H1 (cell line): ENCODE data around the gene GPC6. TPM values are rescaled to one million over a fixed set of nuclear protein-coding genes. Genes with fewer than 3 reads are reported as not detected.

Source experiments
- CTCF ChIA-PET: fragments of 300-600 bp; sonication (Branson Sonifier 250); formaldehyde crosslinking; loops from one replicate; lab custom pipeline; 2021; ENCODE audit not compliant: partially characterized antibody; lab: Charles Lee
- POLR2A ChIA-PET: fragments of 300-600 bp; sonication (Branson Sonifier 250); formaldehyde crosslinking; loops from one replicate; lab custom pipeline; 2021; ENCODE audit warnings: inconsistent platforms; ENCODE audit not compliant: partially characterized antibody; lab: Charles Lee
- DNase-seq, 2 experiments: peaks; one replicate each; pipeline versions ENCODE4 v3.0.0 to v3.0.0-alpha.2; 2010 to 2022; ENCODE audit warnings: low spot score in 2 of 2, low read depth in 1 of 2, mixed read lengths in 1 of 2
- FAIRE-seq: peaks from 2 replicates; lab custom pipeline; 2011; peaks lifted over from hg19 to GRCh38; lab: Jason Lieb, UNC
- H2AFZ ChIP-seq: 2 replicates; pipeline ENCODE4 v1.8.1; 2012; ENCODE audit warnings: low read length, inconsistent platforms
- H2AK5ac ChIP-seq: 2 replicates; pipeline ENCODE4 v1.6.1; 2013; ENCODE audit warnings: low read depth, low read length
- H2BK120ac ChIP-seq: replicated peaks from 2 replicates; pipeline ENCODE3; 2013; ENCODE audit warnings: low read depth, low read length, inconsistent platforms
- H2BK12ac ChIP-seq: 2 replicates; pipeline ENCODE4 v1.6.1; 2013; ENCODE audit warnings: low read depth, low read length
- H2BK15ac ChIP-seq: 2 replicates; pipeline ENCODE4 v1.6.1; 2013; ENCODE audit warnings: low read length
- H2BK20ac ChIP-seq: 2 replicates; pipeline ENCODE4 v1.6.1; 2013; ENCODE audit warnings: low read length
- H2BK5ac ChIP-seq: 2 replicates; pipeline ENCODE4 v1.6.1; 2013; ENCODE audit warnings: low read depth, low read length
- H3K14ac ChIP-seq: 2 replicates; pipeline ENCODE4 v1.6.1; 2013; ENCODE audit warnings: inconsistent platforms; ENCODE audit not compliant: insufficient read length
- H3K18ac ChIP-seq: 2 replicates; pipeline ENCODE4 v1.6.1; 2013; ENCODE audit warnings: low read length; ENCODE audit errors: extremely low read depth
- H3K23ac ChIP-seq: 2 replicates; pipeline ENCODE4 v1.6.1; 2013; ENCODE audit warnings: inconsistent platforms; ENCODE audit not compliant: insufficient read length
- H3K23me2 ChIP-seq: 2 replicates; pipeline ENCODE4 v1.6.1; 2013; ENCODE audit warnings: low read depth, low read length
- H3K27ac ChIP-seq: 2 replicates; pipeline ENCODE4 v1.6.1; 2011; ENCODE audit warnings: low read depth, low read length, inconsistent platforms
- H3K27me3 ChIP-seq, 4 experiments: replicated peaks in 1 of 4; 1 replicate in 1 of 4; 2 replicates in 3 of 4; pipeline versions ENCODE4 v1.6.1 to v1.8.1; 2011 to 2013; ENCODE audit warnings: low read length in 3 of 4, mild to moderate bottlenecking in 3 of 4, inconsistent platforms in 2 of 4, mixed read lengths in 2 of 4, moderate library complexity in 1 of 4; ENCODE audit not compliant: control insufficient read depth in 3 of 4, insufficient read depth in 3 of 4; ENCODE audit errors: extremely low read depth in 1 of 4
- H3K36me3 ChIP-seq, 4 experiments: 2 replicates each; pipeline versions ENCODE4 v1.6.1 to v1.8.1; 2011 to 2013; ENCODE audit warnings: mild to moderate bottlenecking in 4 of 4, low read length in 3 of 4, moderate library complexity in 2 of 4, control low read depth in 1 of 4, inconsistent platforms in 1 of 4; ENCODE audit not compliant: insufficient read depth in 4 of 4, control insufficient read depth in 2 of 4
- H3K4ac ChIP-seq: replicated peaks from 2 replicates; pipeline ENCODE3; 2013; ENCODE audit warnings: low read length, low read depth, mixed read lengths, inconsistent platforms; ENCODE audit not compliant: insufficient read length
- H3K4me1 ChIP-seq, 4 experiments: replicated peaks in 1 of 4; 1 replicate in 1 of 4; 2 replicates in 3 of 4; pipeline versions ENCODE4 v1.6.1 to v1.8.1; 2011 to 2013; ENCODE audit warnings: low read length in 3 of 4, inconsistent platforms in 2 of 4, mixed read lengths in 1 of 4; ENCODE audit not compliant: insufficient read depth in 4 of 4, control insufficient read depth in 3 of 4
- H3K4me2 ChIP-seq, 2 experiments: 2 replicates each; pipeline versions ENCODE4 v1.6.1 to v1.8.1; 2011 to 2013; ENCODE audit warnings: low read depth in 2 of 2, low read length in 2 of 2, control low read depth in 1 of 2, inconsistent platforms in 1 of 2, mild to moderate bottlenecking in 1 of 2; ENCODE audit not compliant: insufficient read depth in 1 of 2
- H3K4me3 ChIP-seq, 4 experiments: fragments of 200-600, 300-600 bp in 1 of 4; sonication (generic), shearing (Covaris generic), sonication (Bioruptor Twin) in 1 of 4; 2 replicates each; pipeline versions ENCODE4 v1.5.1 to v1.8.1; 2011 to 2016; ENCODE audit warnings: low read length in 4 of 4, low read depth in 3 of 4, control low read depth in 2 of 4, inconsistent platforms in 2 of 4, mild to moderate bottlenecking in 2 of 4, mixed read lengths in 1 of 4, moderate library complexity in 1 of 4; ENCODE audit not compliant: insufficient read depth in 2 of 4; ENCODE audit errors: extremely low read depth in 1 of 4
- H3K56ac ChIP-seq: replicated peaks from 2 replicates; pipeline ENCODE3; 2013; ENCODE audit warnings: low read depth, mild to moderate bottlenecking, mixed read lengths, low read length, inconsistent platforms; ENCODE audit not compliant: insufficient read length
- H3K79me1 ChIP-seq: 2 replicates; pipeline ENCODE4 v1.6.1; 2013; ENCODE audit warnings: low read depth, low read length, control low read depth
- H3K79me2 ChIP-seq, 2 experiments: 2 replicates each; pipeline versions ENCODE4 v1.6.1 to v1.8.1; 2012 to 2013; ENCODE audit warnings: low read length in 2 of 2, mild to moderate bottlenecking in 2 of 2, inconsistent platforms in 1 of 2; ENCODE audit not compliant: insufficient read depth in 2 of 2, control insufficient read depth in 1 of 2
- H3K9ac ChIP-seq, 4 experiments: replicated peaks in 1 of 4; 1 replicate in 1 of 4; 2 replicates in 3 of 4; pipeline versions ENCODE4 v1.6.1 to v1.8.1; 2011 to 2013; ENCODE audit warnings: low read depth in 3 of 4, low read length in 3 of 4, control low read depth in 2 of 4, mild to moderate bottlenecking in 2 of 4, moderate library complexity in 2 of 4, inconsistent platforms in 1 of 4; ENCODE audit errors: extremely low read depth in 1 of 4
- H3K9me3 ChIP-seq, 2 experiments: 2 replicates each; pipeline versions ENCODE4 v1.6.1 to v1.8.1; 2012 to 2013; ENCODE audit warnings: mild to moderate bottlenecking in 2 of 2, moderate library complexity in 2 of 2, control low read depth in 1 of 2, inconsistent platforms in 1 of 2, low read depth in 1 of 2, low read length in 1 of 2, mixed read lengths in 1 of 2; ENCODE audit not compliant: insufficient read depth in 2 of 2
- H4K20me1 ChIP-seq, 2 experiments: replicated peaks in 1 of 2; 2 replicates each; pipeline versions ENCODE3 to v1.8.1; 2011 to 2013; ENCODE audit warnings: inconsistent platforms in 2 of 2, low read length in 2 of 2, mild to moderate bottlenecking in 1 of 2; ENCODE audit not compliant: insufficient read depth in 2 of 2, control insufficient read depth in 1 of 2
- H4K5ac ChIP-seq: 2 replicates; pipeline ENCODE4 v1.6.1; 2013; ENCODE audit warnings: low read length, low read depth, mixed read lengths, inconsistent platforms; ENCODE audit not compliant: insufficient read length
- H4K8ac ChIP-seq: 2 replicates; pipeline ENCODE4 v1.8.0; 2013; ENCODE audit warnings: mild to moderate bottlenecking, moderate library complexity, low read length, inconsistent platforms; ENCODE audit not compliant: insufficient read depth; ENCODE audit errors: extremely low read depth
- H4K91ac ChIP-seq: replicated peaks from 2 replicates; pipeline ENCODE3; 2013; ENCODE audit warnings: low read length, mixed read lengths, inconsistent platforms; ENCODE audit not compliant: insufficient read length
- ATF2 ChIP-seq: IDR thresholded peaks from 2 replicates; pipeline ENCODE4 v1.6.1; 2012; ENCODE audit warnings: low read length, inconsistent platforms
- CEBPB ChIP-seq: IDR thresholded peaks from 2 replicates; pipeline ENCODE4 v1.6.1; 2012; ENCODE audit warnings: low read depth, low read length
- CHD2 ChIP-seq: IDR thresholded peaks from 2 replicates; pipeline ENCODE4 v1.6.1; 2012; ENCODE audit warnings: low read length, improper control_type of control experiment
- CTBP2 ChIP-seq: IDR thresholded peaks from 2 replicates; pipeline ENCODE4 v1.7.0; 2011; ENCODE audit warnings: borderline replicate concordance, mild to moderate bottlenecking, moderate library complexity, mixed read lengths, low read length; ENCODE audit not compliant: insufficient read depth, insufficient read length
- SIRT6 ChIP-seq: IDR thresholded peaks from one replicate; pipeline ENCODE4 v1.7.1; 2012; ENCODE audit warnings: low read length, inconsistent platforms
- WGBS, 2 experiments: shearing (Covaris generic) in 1 of 2; methylation state at CpG; one replicate each; pipeline versions ENCODE4 v1.1.6 to v1.1.7; 2013 to 2015; ENCODE audit warnings: low lambda C conversion rate in 2 of 2, mixed read lengths in 2 of 2, inconsistent platforms in 1 of 2, low coverage in 1 of 2, missing lambda C conversion rate in 1 of 2; ENCODE audit not compliant: insufficient replicate concordance in 2 of 2, insufficient coverage in 1 of 2, insufficient read length in 1 of 2; ENCODE audit errors: extremely low coverage in 1 of 2, missing lambda C conversion rate in 1 of 2; 5-methylcytosine and 5-hydroxymethylcytosine counted together
- polyA plus RNA-seq, 7 experiments: library from polyadenylated mRNA; depleted of rRNA in 3 of 7; stranded (reverse) in 5 of 7; unstranded in 2 of 7; fragments of >200 nt in 5 of 7; fragments of 200-250 nt in 2 of 7; gene quantifications; 1 replicate in 5 of 7; 2 replicates in 1 of 7; 4 replicates in 1 of 7; pipeline versions ENCODE4 v1.2.1 to v1.2.3, GENCODE V29; 2011 to 2013; ENCODE audit warnings: missing spikeins in 2 of 7, mixed read lengths in 2 of 7
- total RNA-seq: library from RNA; stranded (reverse); fragmentation: NEBNext Ultra II Directional; extraction: Animal tissue kit (Norgen Biotek cat#: 25700); gene quantifications from 2 replicates; pipeline ENCODE4 v1.2.1, GENCODE V29; 2021

The GPC6 gene
- total and polyA plus RNA-seq, 2 of the 8 experiments (the other 6 are each of a cell fraction or from before 2014, with no cell fraction given) = 5.4 to 12.0 TPM

- no peaks in the 10 kb centered on the region for H3K27me3 ChIP-seq
- no peak overlapping the region for H4K91ac ChIP-seq
- H2BK5ac ChIP-seq = no peak overlapping the region
- H4K20me1 ChIP-seq = no peaks in the 10 kb centered on the region
- TF ChIP-seq CHD2 (no peak), CEBPB (no peak), ATF2 (no peak), SIRT6 (no peak), CTBP2 (no peak)
- H3K9ac ChIP-seq = no peak overlapping the region
- no peak overlapping the region for H3K4me2 ChIP-seq
- H3K23me2 ChIP-seq = no peaks in the 10 kb centered on the region
- no peak overlapping the region for H4K8ac ChIP-seq
- H4K5ac ChIP-seq = no peak overlapping the region
- ChIA-PET CTCF (interaction anchor here (0.7 to 1.3 kb wide), 2 partner anchors 72 to 768 kb away, joined by 3 read pairs; no protein-coding TSS in a partner anchor), POLR2A (no interaction called here)
- no peaks in the 10 kb centered on the region for H3K9me3 ChIP-seq
- no peak overlapping the region for H3K18ac ChIP-seq
- no peak overlapping the region for H3K14ac ChIP-seq
- no peak overlapping the region for H3K4ac ChIP-seq
- no peak overlapping the region for H3K27ac ChIP-seq
- no peaks in the 10 kb centered on the region for H3K36me3 ChIP-seq
- no peak overlapping the region for H2AFZ ChIP-seq
- H3K23ac ChIP-seq = no peak overlapping the region
- H2BK12ac ChIP-seq = no peak overlapping the region
- no peak overlapping the region for H2BK20ac ChIP-seq
- DNase-seq (no peak), FAIRE-seq (no peak)
- H3K79me2 ChIP-seq = no peaks in the 10 kb centered on the region
- H3K79me1 ChIP-seq = no peaks in the 10 kb centered on the region
- peaks cover 0 to 3% (median 0%) of the 10 kb centered on the region in 4 experiments; a peak in 2 of 7 replicates for H3K4me1 ChIP-seq
- no peak overlapping the region for H2AK5ac ChIP-seq
- H3K4me3 ChIP-seq = no peak overlapping the region
- H2BK15ac ChIP-seq = no peak overlapping the region
- H2BK120ac ChIP-seq = no peak overlapping the region
- WGBS, 2 experiments = 87% methylated on average over 2 of the region's 2 CpGs; no CpG with 5 or more reads in 1 of the 2 experiments
- no peak overlapping the region for H3K56ac ChIP-seq
These were observed 894.3 kb downstream of the GPC6 start for GRCh38 chr13:94120878-94121277.
